NOMO-1 treated with DMSO at 0.1 percent for 48 hours (cell line): ENCODE data around the gene CDK13.
A peak's percentile ranks its signal among the peaks of the same experiment; 100 is the strongest.
"Not testable (repeated sequence)": the region's sequence is repeated elsewhere in the genome, so short reads cannot be mapped to it uniquely, and the experiment has no call there.

Experiments used
- DNase-seq: peaks from one replicate; lab custom pipeline; 2025; ENCODE audit not compliant: unreplicated experiment; lab: John Stamatoyannopoulos, UW

Gene CDK13

DNA sequence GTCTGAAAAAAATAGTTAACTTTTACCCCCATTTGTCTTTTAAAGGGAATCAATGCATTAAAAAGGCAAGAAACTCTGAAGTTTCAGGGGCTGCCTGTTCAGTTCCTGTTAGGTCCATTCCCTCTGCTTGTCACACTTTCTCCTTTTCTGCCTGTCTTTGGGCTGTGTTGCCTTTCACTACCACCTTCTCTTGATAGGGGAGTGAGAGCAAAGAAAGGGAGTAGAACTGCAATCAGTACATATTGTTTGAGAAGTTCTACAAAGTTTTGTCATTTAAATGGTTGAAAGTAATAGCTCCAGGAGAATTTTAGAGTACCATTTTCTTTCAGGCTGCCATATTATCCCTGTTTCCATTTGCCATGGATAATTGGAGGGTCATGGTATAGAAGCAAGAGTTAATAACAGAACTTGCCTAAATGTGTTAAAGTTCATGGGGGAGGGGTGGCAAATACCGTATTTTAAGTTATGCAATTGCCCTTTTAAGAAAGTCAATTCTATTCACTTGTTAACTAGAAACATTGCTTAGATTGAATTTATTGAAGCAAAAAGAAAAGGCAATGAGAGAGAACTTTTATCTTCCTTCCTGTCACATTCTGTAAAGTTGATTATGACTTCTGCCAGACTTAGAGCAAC lies 145.8 kb downstream of the CDK13 start:
- DNase-seq, result no peak

DNA sequence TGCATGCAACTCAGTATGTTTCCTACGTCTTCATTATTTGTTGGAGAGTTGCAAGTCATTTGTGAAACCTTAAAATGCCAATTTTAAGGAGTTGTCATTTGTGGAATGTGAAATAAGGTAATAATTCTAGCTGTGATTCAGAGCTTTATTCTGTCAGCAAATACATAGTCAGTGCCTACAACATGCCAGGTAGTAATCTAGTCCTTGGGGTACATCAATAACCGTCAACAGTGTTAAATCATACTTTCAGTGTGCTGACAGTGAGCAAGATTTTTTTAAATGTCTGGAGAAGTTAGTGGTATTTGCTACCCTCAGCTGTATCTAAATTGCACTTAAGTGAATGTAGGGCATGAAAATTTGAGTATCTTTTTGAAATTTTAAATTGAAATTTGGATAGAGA lies 147.7 kb downstream of the CDK13 start:
- no peak for DNase-seq

DNA sequence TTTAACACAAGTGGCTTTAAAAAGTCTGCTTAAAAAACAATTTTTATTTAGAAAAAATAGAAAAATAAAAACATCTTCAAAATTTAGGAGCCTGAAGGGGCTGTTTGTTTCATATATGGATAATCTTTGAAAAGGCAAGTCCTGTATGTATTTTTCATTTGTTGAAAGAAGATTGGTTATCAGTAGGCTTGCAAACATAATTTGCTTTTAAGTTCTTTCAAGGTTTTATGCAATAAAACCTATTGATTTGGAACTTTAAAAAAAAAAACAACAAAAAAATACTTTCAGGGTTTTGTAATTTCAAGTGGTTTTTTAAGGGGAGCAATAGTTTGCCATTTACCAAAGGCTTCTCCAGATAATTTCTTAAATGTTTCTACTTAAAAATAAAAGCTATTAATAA lies 148.8 kb downstream of the CDK13 start:
- DNase-seq, result no peak

DNA sequence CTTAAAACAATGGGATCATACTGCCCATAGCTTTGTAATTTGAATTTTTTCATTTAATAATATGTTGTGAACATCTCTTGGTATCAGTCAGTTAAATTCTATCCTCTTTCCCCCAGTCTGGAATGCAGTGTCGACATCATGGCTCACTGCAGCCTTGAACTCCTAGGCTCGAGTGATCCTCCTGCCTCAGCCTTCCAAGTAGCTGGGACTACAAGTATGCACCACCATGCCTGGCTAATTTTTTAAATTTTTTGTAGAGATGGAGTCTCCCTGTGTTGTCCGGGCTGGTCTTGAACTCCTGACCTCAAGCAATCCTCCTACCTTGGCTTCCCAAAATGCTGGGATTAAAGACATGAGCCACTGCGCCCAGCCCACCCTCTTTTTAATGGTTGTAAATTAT lies 149.8 kb downstream of the CDK13 start:
- DNase-seq, result no peak

DNA sequence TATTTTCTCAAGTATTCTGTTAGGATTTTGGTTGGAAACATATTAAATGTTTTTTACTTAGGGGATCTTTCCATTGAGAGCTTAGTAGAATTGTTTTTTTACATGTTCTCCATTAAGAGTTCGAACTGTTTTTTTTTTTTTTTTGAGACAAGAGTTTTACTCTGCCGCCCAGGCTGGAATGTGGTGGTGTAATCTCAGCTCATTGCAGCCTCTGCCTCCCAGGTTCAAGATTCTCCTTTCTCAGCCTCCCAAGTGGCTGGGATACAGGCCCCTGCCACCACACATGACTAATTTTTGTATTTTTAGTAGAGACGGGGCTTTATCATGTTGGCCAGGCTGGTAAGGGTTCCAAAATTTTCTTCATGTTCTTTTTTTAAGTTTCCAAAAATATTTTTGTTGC lies 151.1 kb downstream of the CDK13 start:
- DNase-seq, result no peak

DNA sequence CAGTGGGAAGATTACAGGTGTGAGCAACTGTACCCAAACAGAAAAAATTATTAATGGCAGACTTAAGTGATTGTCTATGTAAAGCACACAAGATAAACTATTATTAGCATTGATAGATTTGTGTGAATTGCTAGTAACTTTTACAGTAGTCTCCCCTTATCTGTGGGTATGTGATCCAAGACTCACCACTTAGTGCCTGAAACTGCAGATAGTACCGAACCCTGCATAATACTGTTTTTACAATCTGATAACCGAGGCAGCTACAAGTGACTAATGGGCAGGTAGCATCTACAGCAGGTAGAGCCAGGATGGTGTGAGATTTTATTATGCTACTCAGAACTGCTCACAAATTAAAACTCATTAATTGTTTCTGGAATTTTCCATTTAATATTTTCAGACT lies 152.8 kb downstream of the CDK13 start:
- no peak for DNase-seq

DNA sequence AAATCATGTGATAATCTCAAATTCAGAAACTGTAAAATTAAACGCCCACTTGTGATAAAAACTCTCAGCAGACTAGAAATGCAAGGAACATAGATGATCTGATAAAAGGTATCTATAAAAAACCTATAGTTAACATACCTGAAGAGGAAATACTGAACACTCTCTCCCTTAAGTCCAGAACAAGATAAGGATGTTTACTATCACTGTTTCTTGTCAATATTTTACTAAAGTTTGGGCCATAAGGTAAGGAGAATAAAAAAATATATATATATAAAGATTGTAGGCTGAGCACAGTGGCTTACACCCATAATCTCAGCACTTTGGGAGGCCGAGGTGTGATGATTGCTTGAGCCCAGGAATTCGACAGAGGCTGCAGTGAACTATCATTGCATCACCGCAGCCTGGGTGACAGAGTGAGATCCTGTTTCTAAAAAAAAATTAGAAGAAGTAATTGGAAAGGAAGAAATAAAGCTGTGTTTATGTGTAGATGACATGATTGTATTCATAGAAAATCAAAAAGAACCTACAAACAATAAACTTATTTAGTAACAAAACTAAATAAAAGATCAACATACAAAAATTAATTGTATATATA lies 155.9 kb downstream of the CDK13 start:
- peak; percentile 41 for DNase-seq

DNA sequence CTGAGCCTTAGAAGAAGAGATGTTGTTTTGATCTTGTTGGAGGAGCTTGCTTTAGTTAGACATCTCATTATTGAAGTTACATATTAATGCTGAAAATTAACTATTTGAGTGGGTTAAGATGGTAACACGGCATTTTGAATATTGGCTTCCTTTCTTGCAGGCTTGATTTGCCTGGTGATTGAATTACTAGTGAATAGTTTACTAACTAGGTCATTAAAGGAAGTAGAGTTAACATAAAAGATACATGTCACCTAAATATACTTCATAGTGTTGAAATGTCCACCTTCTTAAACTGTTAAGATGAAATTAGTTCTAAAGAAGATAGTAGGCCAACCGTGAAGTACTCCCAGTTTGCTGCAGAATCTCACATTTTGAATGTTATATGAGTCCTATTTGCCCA lies 165.9 kb downstream of the CDK13 start:
- no peak for DNase-seq

DNA sequence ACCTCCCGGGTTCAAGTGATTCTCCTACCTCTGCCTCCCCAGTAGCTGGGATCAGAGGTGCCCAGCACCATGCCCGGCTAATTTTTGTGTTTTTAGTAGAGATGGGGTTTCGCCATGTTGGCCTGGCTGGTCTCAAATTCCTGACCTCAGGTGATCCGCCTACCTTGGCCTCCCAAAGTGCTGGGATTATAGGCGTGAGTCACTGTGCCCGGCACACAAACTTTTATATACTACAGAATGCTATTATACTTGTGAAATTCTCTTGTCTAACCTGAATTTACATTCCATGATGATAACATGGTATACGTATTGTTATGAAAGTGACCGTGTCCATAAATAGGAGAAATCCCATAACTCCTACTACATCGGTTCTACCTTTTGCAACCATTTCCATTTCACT lies 167.1 kb downstream of the CDK13 start:
- not testable (repeated sequence) for DNase-seq

DNA sequence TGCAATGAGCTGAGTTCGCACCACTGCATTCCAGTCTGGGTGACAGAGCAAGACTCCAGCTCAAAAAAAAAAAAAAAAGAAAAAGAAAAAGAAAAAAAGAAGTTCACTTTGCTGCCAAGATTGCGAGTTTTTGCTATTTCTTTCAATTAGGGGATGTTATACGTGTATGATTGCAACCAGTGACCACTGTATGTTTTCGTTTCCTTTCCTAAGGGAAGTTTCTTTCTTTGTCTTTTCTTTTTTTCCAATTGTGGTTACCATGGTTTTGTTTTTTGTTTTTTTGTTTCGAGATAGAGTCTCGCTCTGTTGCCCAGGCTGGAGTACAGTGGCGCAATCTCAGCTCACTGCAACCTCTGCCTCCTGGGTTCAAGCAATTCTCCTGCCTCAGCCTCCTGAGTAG lies 168.1 kb downstream of the CDK13 start:
- DNase-seq, result not testable (repeated sequence)

DNA sequence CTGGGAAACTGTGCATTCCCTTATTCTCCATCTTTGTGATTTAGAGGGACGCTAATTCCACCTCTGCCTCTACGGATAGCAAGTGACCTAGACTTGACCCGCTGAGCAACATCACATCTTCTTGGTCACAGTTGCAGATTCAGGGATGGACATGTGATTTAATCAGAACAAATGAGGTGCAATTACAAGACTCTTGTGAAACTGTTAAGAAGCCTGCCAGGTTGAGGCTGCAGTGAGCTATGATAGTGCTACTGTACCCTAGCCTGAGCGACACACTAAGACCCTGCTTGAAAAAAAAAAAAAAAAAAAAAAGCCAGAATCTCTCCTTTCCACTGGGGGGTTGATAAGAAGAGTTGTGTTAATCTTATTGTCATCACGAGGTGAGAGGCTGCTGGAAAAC lies 170.0 kb downstream of the CDK13 start:
- DNase-seq, result no peak

DNA sequence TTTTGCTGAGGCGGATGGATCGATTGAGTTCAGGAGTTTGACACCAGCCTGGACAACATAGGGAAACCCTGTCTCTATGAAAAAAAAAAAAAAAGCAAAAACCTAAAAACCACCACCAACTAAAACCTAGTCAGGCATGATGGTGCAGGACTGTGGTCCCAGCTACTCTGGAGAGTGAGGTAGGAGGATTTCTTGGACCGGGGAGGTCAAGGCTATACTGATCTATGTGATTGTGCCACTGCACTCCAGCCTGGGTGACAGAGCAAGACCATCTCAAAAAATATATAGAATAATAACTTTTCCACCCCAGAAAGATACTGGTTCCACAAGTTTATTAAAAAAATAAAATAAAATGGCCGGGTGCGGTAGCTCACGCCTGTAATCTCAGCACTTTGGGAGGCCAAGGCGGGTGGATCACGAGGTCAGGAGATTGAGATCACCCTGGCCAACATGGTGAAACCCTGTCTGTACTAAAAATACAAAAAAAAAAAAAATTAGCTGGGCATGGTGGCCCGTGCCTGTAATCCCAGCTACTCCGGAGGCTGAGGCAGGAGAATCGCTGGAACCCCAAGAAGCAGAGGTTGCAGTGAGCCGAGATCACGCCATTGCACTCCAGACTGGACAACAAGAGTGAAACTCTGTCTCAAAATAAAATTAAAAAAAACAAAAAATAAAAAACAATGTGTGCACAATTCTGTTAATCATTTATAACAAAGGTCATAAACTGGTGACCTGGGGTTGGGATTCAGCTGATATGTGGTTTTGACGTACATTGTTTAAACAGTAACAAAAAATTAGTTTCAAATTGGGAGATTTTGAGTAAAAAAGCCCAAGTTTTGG lies 172.3 kb downstream of the CDK13 start:
- DNase-seq, result not testable (repeated sequence)

DNA sequence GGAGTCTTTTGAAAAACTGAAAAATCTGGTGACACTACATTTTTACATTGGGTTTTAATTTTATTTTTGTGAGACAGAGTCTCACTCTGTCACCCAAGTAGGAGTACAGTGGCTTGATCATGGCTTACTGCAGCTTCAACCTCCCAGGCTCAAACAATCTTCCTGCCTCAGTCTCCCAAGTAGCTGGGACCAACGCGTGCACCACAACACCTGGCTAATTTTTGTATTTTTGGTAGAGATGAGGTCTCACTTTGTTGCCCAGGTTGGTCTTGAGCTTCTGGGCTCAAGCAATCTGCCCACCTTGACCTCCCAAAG lies 172.8 kb downstream of the CDK13 start:
- no peak for DNase-seq

DNA sequence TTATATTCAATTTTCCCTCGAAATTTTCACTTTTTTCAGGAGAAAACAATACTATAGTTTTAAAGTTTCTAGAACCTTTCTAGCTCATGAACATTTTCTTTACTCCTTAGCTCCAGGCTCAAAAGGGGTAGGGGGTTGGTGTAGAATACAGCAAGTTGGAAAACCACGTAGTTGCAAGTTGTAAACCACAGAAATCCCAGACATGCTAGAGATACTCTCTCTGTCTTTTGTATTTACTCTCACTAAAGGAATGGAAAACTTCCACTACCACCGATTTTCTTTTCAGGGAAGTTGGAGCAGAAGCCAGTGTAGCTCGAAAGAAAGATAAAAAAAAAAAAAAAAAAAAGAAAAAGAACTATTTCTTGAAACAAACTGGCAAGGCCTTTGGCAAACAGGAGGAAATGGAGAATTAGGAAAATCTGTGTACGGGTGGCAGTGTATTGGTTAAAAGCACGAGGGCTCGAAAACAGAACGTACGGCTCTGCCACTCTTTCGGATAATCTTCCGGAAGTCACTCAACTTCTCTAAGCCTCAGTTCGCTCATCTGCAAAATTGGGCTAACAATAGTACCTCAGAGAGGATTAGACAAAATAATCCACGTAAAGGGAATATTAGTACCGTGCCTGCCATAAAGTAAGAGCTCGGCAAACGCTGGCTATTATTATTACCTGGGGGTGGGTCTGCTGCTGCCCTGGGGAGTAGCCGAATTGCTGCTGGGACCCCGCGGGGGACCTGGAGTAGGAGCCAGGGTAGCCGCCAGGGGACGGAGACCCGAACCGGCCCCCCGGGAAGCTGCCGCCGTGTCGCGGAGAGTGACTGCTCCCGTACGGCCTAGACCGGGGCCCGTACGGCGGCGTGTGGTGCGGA lies 183.7 kb downstream of the CDK13 start:
- peak; percentile 18 for DNase-seq

DNA sequence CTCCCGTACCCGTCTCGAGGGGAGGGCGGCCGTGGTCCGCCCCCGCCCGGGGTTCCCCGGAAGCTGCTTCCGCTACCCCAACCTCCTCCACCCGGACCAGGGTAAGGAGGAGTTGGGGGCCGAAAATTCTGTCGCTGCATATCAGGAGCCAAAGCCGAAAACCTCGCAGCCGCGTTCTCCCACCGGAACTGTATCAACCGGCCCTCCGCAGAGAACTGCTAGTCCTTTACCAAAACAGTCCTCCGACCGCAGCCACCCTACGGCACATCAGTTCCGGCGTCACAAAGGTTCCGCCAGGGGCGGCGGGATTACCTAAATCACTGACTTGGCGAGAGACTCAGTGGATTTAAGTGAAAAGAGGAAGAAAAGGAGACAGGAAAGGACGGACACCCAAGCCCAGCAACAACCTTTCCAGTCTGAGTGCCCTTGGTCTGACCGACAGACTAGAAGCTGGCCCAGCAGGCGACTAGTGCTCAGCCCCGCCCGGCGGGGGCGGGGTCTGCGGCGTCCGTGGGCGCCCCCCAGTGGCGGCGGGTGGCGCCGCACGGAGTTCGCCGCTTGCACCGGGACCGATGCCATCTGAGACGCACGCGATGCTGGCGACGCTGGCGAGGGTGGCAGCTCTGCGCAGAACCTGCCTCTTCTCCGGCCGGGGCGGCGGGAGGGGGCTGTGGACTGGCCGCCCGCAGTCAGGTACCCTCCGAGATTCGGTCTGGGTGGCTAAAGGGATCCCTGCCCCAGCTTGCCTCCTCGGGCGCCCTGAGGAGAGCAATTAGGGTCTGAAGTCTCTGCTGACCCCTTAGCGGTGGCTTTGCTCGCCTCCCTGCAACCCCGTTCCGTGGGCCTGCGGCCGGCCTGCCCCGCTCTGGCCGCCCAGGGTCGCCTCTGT lies 184.6 kb downstream of the CDK13 start, which contains the start of the genes MPLKIP and SUGCT:
Gene MPLKIP, minus strand, starts transcription at position 195 of the 889 bp plus-strand sequence. Its CDS starts 55 bp downstream, at position 140.
Gene SUGCT, plus strand, starts transcription at position 578 of the 889 bp plus-strand sequence.
- peak; percentile 72 for DNase-seq

DNA sequence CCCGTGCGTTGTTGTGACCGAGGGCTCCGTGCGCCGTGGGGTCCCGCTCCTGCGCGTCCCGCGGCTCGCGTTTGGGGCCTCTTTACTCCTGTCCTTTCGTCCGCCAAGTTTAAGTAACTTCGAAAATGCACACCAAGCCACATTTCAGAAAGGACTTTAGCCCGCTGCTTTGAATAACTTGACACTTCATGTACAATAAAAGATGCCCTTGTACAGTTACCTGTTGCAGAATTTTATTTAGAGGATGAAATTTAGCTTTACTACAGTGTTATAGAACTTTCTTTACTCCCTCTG lies 185.2 kb downstream of the CDK13 start:
- no peak for DNase-seq

DNA sequence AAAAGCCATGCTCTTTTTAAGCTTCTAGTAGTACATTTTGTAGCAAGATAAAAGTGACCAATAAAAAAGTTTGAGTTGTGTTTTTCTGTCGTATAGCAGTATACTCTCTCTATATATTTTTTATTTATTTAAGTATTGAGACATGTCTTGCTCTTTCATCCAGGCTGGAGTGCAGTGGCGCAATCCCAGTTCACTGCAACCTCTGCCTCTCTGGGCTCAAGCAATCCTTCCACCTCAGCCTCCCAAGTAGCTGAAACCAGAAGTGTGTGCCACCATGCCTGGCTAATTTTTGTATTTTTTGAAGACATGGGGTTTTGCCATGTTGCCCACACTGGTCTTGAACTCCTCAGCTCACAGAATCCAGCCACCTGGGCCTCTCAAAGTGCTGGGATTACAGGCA lies 187.5 kb downstream of the CDK13 start:
- DNase-seq, result no peak

DNA sequence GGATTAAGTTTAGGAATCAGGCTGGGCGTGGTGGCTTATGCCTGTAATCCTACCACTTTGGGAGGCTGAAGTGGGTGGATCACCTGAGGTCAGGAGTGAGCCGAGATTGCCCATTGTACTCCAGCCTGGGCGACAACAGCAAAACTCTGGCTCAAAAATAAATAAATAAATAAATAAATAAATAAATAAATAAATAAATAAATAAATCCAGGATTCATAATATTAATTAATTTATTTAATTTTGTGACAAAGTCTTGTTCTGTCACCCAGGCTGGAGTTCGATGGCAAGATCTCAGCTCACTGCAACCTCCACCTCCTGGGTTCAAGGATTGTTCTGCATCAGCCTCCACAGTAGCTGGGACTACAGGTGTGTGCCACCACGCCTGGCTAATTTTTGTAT lies 188.9 kb downstream of the CDK13 start:
- DNase-seq, result no peak

DNA sequence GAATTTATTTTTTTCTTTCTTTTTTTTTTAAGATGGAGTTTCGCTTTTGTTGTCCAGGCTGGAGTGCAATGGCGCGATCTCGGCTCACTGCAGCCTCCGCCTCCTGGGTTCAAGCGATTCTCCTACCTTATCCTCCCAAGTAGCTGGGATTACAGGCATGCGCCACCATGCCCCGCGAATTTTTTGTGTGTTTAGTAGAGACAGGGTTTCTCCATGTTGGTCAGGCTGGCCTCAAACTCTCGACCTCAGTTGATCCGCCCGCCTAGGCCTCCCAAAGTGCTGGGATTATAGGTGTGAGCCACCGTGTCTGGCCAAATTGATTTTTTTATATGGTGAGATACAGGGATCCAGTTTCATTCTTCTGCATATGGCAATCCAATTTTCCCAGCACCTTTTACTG lies 189.8 kb downstream of the CDK13 start:
- not testable (repeated sequence) for DNase-seq

DNA sequence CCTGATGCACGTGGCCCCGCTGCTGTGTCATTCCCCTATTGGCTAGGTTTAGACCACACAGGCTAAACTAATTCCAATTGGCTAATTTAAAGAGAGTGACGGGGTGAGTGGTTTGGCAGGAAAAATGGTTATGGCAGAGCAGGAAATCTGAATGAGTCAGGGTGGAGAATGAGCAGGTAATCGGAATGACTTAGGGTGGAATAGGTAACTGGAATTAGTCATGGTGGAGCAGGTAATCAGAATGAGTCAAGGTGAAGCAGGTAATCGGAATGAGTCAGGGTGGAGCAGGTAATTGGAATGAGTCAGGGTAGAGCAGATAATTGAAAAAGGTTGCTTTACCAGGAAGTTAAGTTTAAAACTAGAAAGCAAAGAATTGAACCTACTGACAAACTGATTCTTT lies 191.9 kb downstream of the CDK13 start:
- not testable (repeated sequence) for DNase-seq
